Right atrium auricular region (tissue), 2 donors: ENCODE data around the gene TRPM6. TPM values are rescaled to one million over a fixed set of nuclear protein-coding genes. Genes with fewer than 3 reads are reported as not detected.

Experiments
- DNase-seq: peaks from one replicate; pipeline ENCODE4 v3.0.0-alpha.2; 2019; ENCODE audit warnings: low spot score
- H3K27ac ChIP-seq, 2 donors: fragments of 200-600 bp; sonication (generic); 1 replicate in 1 of 2; 2 replicates in 1 of 2; pipeline ENCODE4 v1.5.1; 2016 to 2019
- H3K27me3 ChIP-seq, 2 donors: fragments of 200-600 bp; sonication (generic); one replicate each; pipeline versions ENCODE4 v1.5.1 to v1.6.0; 2017 to 2019
- H3K36me3 ChIP-seq: fragments of 200-600 bp; sonication (generic); one replicate; pipeline ENCODE4 v1.5.1; 2016
- H3K4me1 ChIP-seq, 2 donors: fragments of 200-600 bp; sonication (generic); one replicate each; pipeline versions ENCODE4 v1.5.1 to v1.6.0; 2017 to 2019
- H3K4me3 ChIP-seq, 2 donors: fragments of 200-600 bp; sonication (generic); 1 replicate in 1 of 2; 2 replicates in 1 of 2; pipeline ENCODE4 v1.5.1; 2017 to 2019; ENCODE audit warnings: mild to moderate bottlenecking in 1 of 2, moderate library complexity in 1 of 2
- H3K9me3 ChIP-seq, 2 donors: fragments of 200-600 bp; sonication (generic); one replicate each; pipeline ENCODE4 v1.5.1; 2019
- CTCF ChIP-seq, 2 donors: fragments of 200-600 bp; sonication (generic); IDR thresholded peaks; one replicate each; pipeline ENCODE4 v1.5.1; 2019; ENCODE audit warnings: antibody characterized with exemption in 2 of 2
- total RNA-seq, 2 donors: library from RNA; depleted of rRNA; stranded (reverse); fragments of >200 nt; gene quantifications; one replicate each; pipeline ENCODE4 v1.1.0, GENCODE V29; 2016

Gene TRPM6
- total RNA-seq, 2 donors from 2014 or later: 0.19 to 0.83 TPM

DNA sequence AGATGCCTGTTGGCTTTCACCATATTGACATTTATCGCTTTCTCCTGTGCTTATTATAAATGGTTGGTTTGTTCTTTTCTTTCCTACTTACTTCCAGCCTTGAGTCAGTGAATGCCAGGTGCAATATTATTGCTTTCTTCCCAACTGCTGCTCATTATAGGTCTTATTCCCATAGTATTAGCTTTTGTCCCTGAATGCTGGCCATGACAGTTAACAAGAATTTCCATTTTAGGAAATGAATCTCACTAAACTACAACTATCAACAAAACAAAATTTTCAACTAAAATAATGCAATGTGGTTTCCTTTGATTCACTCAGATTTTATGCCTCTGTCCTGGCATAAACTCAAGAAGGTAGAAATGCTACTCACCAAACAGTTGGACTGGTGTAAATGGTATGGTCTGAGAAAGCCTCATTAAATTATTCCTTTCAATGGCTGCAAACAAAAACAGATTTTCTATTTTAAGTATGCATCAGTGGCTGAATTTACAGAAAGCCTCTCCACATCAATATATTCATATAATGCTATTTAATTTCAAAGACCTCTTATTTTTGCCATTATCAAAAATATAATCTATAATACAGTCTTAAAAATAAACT is 145.4 kb downstream of the TRPM6 start:
- Histone ChIP-seq H3K27ac (no peak overlapping the region), H3K9me3 (no peaks in the 10 kb centered on the region), H3K36me3 (no peaks in the 10 kb centered on the region), H3K4me3 (no peak overlapping the region), H3K27me3 (no peaks in the 10 kb centered on the region), H3K4me1 (no peaks in the 10 kb centered on the region)
- DNase-seq: no peak
- TF ChIP-seq CTCF (IDR thresholded peaks at IDR 0.05): no peak

DNA sequence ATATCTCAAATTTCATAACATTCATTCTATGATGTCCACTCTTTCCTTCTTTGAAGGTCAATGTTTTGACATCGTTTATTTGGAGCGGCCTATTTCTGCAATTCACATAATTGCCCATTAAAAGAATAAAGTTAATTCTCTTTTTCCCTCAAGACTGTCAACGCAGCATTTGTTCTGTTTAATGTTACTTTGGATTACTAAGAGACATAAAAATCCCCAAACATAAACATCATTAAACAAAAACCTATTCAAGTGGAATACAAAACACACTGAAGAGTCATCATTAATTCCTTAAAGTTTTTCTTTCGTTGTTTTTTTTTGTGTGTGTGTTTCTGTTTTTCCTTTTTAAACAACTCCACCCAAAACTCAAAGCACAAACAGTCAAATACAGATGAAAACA is 151.1 kb downstream of the TRPM6 start:
- no peak for DNase-seq
- no peaks in the 10 kb centered on the region for H3K9me3 ChIP-seq
- no peaks in the 10 kb centered on the region for H3K36me3 ChIP-seq
- no peaks in the 10 kb centered on the region for H3K27me3 ChIP-seq
- TF ChIP-seq CTCF (IDR thresholded peaks at IDR 0.05): no peak
- no peaks in the 10 kb centered on the region for H3K4me1 ChIP-seq
- H3K4me3 ChIP-seq: no peak overlapping the region
- no peak overlapping the region for H3K27ac ChIP-seq

GRCh38 chr9:74735761-74736160 is 152.0 kb downstream of the TRPM6 start:
- Histone ChIP-seq H3K27me3 (no peaks in the 10 kb centered on the region), H3K4me1 (no peaks in the 10 kb centered on the region), H3K9me3 (no peaks in the 10 kb centered on the region), H3K4me3 (no peak overlapping the region), H3K36me3 (no peaks in the 10 kb centered on the region), H3K27ac (no peak overlapping the region)
- DNase-seq: no peak
- TF ChIP-seq CTCF (IDR thresholded peaks at IDR 0.05): no peak

DNA sequence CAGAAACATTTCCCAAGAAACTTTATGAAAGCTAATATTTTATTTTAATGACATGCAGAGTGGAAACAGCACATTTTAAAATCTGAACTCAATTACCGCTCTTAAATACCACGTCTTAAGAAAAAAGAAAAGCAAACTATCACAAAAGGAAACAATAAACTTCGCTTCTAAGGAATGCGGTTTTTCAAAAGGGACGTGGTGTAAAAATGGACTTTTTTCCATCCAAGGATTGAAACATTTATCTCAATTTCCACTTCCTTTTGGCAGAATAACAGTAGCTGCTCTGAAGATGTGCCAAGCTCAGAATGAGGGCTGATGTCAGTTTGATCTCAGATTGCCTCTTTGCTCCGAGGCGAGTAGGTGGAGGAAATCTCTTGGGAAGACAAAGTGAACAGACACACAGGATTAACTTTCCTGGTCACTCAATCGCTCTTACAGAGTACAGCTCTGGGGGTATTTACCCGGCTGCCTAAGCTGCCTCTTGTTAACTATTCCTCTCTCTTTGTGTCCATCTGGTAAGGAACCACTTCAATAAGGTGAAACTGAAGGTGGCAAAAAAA is 158.5 kb downstream of the TRPM6 start:
- Histone ChIP-seq H3K4me3 (no peak overlapping the region), H3K27ac (no peak overlapping the region), H3K27me3 (no peaks in the 10 kb centered on the region), H3K9me3 (no peaks in the 10 kb centered on the region), H3K36me3 (no peaks in the 10 kb centered on the region), H3K4me1 (no peaks in the 10 kb centered on the region)
- no peak for TF ChIP-seq CTCF (IDR thresholded peaks at IDR 0.05)
- DNase-seq: no peak

DNA sequence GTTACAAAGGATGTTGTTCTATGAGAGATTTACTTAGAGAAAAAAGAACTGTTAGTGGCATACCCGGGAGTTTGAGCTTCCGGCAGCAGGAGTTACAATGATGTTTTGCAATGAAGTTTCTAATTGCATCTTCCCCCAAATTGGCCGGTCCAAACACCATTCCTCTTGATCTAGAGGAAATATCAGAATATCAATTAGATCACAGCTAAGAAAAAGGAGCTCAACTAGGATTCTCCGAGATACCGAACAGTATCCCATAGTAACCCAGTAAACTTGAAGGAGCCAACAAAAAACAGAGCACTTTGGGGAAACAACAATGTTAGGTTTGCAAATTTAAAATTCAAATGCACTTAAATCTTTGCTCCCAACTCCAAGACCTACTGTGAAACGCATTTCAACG is 159.5 kb downstream of the TRPM6 start:
- no peaks in the 10 kb centered on the region for H3K4me1 ChIP-seq

More for the DNA sequence above, 159.5 kb downstream of the TRPM6 start:
- H3K27ac ChIP-seq: no peak overlapping the region
- no peaks in the 10 kb centered on the region for H3K9me3 ChIP-seq
- no peak for TF ChIP-seq CTCF (IDR thresholded peaks at IDR 0.05)
- no peak overlapping the region for H3K4me3 ChIP-seq
- no peak for DNase-seq
- H3K36me3 ChIP-seq: no peaks in the 10 kb centered on the region
- no peaks in the 10 kb centered on the region for H3K27me3 ChIP-seq
